GM18520 (cell line): ENCODE data around the gene GDPD3.

ENCODE experiments used
- ATAC-seq: cut with Tn5 transposase; IDR thresholded peaks from one replicate; pipeline ENCODE4 v1.9.1; 2021; ENCODE audit not compliant: unreplicated experiment

Gene GDPD3, protein sequence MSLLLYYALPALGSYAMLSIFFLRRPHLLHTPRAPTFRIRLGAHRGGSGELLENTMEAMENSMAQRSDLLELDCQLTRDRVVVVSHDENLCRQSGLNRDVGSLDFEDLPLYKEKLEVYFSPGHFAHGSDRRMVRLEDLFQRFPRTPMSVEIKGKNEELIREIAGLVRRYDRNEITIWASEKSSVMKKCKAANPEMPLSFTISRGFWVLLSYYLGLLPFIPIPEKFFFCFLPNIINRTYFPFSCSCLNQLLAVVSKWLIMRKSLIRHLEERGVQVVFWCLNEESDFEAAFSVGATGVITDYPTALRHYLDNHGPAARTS

DNA sequence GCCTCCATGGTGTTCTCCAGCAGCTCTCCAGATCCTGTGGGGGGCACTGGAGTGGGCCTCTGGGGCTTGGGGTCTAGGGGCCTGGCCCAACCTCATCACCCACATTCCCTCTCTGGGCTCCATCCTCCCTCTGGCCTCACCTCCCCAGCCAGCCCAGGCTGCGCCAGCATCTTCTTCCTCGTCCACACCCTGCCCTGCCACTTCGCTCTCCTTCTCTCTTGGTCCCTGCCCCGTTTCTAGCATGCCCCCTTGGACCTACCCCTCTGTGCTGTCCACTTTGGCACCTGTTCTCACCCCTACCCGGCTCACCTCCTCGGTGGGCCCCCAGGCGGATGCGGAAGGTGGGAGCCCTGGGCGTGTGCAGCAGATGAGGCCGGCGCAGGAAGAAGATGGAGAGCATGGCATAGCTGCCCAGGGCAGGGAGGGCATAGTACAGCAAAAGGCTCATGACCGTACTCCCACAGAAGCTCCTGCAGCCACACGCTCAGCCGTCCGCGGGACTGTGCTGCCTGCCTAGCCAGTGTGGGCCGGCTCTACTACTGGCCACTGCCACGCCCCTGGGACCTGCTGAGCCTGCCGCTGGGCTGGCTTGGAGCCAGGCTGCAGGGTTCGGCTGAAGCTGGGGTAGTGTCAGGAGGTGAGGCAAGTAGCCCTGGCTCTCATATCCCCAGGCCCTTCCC, at the start of gene GDPD3:
GDPD3 (minus strand) TSS at position 507 of the 680 bp plus-strand sequence; CDS start at position 448, 59 bp downstream.
- no peak for ATAC-seq

DNA sequence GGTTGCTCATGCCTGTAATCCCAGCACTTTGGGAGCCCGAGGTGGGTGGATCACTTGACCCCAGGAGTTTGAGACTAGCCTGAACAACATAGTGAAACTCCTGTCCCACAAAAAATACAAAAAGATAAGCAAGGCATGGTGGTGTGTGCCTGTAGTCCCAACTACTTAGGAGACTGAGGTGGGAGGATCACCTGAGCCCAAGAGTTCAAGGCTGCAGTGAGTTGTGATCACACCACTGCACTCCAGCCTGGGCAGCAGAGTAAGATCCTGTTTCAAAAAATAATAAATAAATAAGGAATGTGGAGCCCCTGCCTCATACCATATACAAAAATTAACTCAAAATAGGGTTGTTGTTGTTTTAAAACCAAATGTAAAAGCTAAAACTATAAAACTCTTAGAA, 43.9 kb upstream of the GDPD3 start:
- ATAC-seq = no peak

DNA sequence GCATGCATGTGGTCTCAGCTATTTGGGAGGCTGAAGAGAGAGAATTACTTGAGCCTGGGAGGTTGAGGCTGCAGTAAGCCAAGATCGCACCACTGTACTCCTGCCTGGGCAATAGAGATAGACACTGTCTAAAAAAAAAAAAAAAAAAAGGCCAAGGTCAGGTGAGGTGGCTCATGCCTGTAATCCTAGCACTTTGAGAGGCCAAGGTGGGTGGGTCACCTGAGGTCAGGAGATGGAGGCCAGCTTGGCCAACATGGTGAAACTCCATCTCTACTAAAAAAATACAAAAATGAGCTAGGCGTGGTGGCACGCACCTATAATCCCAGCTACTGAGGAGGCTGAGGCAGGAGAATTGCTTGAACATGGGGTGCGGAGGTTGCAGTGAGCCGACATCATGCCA, 41.9 kb upstream of the GDPD3 start:
- no peak for ATAC-seq

DNA sequence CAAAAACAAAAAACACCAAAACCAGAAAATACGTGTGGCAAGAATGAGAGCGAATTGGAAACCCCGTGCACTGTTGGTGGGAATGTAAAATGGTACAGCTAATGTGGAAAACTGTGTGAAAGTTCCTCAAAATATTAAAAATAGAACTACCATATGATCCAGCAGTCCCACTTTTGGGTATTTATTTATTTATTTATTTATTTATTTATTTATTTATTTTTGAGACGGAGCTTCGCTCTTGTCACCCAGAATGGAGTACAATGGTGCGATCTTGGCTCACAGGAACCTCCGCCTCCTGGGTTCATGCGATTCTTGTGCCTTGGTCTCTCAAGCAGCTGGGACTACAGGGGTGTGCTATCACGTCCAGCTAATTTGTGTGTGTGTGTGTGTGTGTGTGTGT, 39.2 kb upstream of the GDPD3 start:
- ATAC-seq = no peak

DNA sequence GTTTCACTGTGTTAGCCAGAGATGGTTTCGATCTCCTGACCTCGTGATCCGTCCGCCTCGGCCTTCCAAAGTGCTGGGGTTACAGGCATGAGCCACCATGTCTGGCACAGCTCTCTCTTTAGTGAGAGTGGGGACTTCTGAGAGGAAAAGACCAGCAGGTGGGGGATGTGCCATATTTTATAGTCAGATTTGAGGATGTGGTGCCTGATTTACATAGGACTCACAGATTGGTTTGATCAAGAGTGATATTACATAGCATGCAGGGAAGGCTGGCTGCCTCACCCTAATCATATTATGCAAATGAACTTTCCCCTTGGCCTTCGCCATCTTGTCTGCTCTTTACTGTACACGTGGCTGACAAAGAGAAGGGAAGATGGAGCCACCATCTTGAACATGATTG, 37.8 kb upstream of the GDPD3 start:
- ATAC-seq = no peak

DNA sequence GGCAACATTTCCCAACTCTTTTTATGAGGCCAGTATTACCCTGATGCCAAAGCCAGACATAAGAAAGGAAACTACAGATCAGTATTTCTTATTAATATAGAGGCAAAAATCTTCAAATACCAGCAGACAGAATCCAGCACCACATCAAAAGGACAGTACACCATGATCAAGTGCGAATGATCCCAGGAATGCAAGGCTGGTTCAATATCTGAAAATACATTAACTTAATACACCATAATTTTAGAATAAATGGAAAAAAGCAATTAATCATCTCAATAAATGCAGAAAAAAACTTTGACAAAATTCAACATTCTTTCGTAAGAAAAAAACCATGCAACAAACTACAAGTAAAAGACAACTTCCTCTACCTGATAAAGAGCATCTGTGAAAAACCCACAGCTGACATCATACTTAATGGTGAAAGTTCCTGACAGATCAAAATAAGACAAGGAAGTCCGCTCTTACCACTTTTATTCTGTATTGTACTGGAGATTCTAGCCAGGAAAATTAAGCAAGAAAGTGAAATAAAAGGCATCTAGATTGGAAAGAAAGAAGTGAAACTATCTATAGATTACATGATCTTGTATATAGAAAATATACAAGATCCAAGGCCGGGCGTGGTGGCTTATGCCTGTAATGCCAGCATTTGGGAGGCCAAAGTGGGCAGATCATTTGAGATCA, 36.1 kb upstream of the GDPD3 start:
- ATAC-seq = no peak

DNA sequence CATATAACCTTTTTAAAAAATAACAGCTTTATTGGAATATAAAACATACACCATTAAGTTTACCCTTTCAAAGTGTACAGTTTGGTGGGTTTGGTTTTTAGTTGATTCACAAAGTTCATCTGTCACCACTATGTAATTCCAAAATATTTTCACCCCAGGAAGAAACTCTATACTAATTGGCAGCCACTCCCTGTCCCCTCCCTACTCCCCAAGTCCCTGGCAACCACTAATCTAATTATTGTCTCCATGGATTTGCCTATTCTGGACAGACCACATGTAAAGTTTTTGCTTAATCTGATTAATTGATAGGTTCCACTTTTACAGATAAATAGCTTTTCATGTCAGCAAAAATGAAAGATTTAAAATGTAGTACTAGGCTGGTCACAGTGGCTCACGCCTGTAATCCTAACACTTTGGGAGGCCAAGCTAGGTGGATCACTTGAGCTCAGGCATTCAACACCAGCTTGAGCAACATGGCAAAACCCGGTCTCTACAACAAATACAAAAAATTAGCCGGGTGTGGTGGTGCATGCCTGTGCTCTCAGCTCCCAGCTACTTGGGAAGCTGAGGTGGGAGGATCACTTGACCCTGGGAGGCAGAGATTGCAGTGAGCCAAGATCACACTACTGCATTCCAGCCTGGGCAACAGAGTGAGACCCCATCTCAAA, 34.6 kb upstream of the GDPD3 start:
- no peak for ATAC-seq

DNA sequence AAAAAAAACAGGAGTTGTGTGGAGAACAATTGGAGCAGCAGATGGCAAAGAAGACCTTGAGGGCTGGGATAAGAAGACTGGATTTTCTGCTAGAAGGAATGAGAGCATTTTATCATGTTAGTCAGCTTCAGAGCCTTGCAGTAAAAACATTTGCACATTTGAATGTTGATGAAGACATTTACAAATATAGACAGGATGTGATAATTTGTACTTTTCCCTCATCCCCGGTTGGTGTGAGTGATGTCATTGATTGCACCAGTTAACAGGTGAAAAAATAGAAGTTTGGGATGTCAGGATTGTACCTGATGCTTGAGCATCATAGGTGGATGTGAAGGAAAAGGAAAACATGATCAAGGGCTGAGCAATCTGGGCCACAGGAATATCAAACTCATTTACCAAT, 32.3 kb upstream of the GDPD3 start:
- no peak for ATAC-seq

DNA sequence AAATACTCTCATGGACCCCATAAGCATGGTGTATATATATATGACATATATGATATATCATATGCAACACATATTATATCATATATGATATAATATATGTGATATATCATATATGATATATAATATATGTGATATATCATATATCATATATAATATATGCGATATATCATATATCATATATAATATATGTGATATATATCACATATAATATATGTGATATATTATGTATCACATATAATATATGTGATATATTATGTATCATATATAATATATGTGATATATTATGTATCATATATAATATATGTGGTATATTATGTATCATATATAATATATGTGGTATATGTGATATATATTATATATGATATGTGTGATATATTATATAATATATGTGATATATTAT, 31.6 kb upstream of the GDPD3 start:
- ATAC-seq = no peak

DNA sequence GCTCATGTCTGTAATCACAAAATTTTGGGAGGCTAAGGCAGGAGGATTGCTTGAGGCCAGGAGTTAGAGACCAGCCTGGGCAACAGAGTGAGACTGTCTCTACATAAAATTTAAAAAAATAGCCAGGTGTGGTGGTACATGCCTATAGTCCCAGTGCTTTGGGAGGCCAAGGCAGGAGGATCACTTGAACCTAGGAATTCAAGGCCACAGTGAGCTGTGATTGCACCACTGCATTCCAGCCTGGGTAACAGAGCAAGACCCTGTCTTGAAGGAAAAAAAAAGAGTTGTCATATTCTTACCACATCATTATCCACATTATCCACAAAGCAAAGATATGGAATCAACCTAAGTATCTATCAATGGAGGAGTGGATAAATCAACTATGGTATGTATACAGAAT, 30.7 kb upstream of the GDPD3 start:
- no peak for ATAC-seq

DNA sequence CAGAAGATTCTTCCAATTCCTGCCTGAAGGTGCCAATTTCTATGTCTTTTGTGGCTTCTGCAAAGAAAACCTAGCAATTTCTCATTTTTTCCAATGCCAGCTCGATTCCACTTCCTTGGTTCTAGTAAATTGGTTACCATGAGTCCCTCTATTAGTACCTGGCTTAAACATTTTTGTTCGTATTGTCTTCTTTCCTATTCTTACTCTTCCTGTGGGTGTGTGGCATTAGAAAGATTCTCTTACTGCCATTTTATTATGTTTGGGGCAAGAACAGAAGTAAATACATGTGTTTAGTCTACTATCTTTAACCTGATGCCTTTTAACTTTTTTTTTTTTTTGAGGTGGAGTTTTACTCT, 30.0 kb upstream of the GDPD3 start:
- ATAC-seq = no peak

DNA sequence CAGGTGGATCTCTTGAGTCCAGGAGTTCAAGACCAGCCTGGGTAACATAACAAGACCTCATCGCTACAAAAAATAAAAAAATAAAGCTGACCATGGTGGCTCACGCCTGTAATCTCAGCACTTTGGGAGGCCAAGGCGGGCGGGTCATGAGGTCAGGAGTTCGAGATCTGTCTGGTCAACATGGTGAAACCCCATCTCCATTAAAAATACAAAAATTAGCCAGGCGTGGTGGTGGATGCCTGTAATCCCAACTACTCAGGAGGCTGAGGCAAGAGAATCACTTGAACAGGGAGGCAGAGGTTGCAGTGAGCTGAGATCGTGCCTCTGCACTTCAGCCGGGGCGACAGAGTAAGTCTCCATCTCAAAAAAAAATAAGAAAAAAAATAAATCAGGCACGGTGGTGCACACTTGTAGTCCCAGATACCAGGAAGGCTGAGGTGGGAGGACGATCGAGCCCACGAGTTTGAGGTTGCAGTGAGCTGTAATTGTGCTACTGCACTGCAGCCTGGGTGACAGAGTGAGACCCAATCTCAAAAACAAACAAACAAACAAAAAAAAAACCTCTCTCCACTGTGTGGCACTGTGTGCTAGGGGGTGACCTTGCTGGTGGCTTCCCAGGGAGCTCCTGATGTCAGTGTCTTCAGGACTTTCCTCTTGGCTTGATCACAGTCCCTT, 29.5 kb upstream of the GDPD3 start:
- ATAC-seq = no peak

DNA sequence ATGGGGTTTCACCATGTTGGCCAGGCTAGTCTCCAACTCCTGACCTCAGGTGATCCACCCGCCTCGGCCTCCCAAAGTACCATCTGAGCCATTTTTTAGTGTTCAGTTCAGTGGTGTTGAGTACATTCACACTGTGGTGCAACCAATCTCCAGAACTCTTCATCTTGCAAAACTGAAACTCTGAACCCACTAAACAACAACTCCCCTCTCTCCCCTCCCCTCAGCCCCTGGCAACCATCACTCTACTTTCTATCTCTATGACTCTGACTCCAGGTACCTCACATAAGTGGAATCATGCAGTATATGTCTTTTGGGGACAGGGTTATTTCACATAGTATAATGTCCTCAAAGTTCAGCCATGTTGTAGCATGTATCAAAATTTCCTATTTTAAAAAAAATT, 28.4 kb upstream of the GDPD3 start:
- no peak for ATAC-seq

DNA sequence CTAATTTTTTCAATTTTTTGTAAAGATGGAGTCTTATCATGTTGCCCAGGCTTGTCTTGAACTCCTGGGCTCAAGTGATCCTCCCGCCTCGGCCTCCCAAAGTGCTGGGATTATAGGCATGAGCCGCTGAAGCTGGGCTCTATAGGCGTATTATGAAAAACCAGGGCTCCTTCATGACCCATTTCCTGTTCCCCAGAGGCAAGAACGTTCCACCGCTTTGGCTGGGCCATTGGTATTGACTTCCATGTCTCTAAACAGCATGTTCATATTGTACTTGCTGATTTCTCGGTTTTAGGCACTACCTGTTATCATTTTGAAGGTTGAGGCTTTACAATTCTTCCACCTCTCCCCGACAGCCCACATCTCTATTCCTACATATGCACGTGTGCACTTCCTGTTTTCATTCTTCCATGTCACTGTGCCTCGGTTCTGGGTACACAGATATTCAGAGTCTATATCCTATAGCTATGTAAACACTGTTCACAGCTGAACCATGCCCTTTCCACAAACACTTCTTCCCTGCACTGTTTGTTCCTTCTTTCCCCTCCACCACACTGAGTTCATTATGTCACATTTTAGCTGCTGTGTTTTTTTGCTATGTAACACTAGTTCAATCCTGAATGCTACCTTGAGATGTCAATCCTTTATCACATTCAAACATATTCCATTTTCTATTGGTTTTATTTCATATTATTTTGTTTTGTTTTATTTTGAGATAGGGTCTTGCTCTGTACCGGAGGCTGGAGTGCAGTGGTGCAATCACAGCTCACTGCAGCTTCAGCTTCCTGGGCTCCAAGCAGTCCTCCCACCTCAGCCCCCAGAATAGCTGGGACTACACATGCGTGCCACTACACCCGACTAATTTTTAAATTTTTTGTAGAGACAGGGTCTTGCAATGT, 26.5 kb upstream of the GDPD3 start:
- no peak for ATAC-seq

DNA sequence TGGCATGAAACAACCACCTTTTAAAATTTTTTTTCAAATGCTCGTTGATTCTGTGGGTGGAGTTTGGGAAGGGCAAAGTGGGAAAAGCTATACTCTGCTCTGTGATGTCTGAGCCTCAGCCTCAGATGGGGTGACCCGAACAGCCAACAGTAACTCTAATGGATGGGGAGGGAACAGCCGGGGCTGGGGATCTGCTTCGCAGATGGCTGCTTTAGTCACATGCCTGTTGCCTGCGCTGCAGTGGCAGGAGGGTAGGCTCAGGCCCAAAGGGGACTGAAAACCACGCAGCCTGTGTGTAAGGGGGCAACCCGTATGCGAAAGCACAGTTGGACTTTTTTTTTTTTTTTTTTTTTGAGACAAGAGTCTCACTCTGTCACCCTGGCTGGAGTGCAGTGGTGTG, 24.6 kb upstream of the GDPD3 start:
- no peak for ATAC-seq

DNA sequence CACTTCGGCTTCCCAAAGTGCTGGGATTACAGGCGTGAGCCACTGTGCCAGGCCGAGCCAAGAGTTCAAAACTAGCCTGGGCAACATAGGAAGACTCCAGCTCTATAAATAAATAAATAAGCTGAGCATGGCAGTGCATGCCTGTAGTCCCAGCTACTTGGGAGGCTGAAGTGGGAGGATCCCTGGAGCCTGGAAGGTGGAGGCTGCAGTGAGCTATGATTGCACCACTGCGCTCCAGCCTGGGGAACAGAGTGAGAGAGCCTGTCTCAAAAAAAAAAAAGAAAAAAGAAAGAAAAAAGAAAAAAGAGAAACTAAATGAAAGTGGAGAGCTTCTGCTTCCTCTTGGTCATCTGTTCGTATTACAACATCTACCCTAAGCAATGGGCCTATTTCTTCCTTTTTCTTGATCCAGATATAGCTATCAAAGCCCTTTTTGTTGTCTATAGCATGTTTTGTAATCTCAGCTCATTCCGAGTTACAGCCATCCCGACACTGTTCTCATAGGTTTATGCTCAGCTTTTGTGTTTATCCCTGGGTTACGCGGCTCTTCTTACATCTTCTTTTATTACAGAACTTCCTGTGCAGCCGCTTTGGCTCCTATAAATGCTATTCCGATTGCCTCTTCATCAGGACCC, 23.8 kb upstream of the GDPD3 start:
- ATAC-seq = no peak

DNA sequence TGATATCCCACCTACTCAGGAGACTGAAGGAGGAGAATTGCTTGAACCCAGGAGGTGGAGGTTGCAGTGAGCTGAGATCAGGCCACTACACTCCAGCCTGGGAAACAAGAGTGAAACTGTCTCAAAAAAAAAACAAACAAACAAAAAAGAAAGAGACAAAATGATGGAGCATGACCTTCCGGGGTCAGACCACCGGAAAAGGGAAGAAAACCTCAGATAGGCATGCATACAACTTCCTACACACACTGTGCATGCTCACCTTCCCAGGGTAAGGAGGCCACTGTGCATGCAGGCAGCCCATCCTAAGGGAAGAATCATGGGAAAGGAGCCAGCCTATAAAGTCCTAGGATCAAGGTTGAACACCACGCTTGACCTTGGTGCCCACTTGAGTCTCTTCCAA, 19.3 kb upstream of the GDPD3 start:
- ATAC-seq = no peak

DNA sequence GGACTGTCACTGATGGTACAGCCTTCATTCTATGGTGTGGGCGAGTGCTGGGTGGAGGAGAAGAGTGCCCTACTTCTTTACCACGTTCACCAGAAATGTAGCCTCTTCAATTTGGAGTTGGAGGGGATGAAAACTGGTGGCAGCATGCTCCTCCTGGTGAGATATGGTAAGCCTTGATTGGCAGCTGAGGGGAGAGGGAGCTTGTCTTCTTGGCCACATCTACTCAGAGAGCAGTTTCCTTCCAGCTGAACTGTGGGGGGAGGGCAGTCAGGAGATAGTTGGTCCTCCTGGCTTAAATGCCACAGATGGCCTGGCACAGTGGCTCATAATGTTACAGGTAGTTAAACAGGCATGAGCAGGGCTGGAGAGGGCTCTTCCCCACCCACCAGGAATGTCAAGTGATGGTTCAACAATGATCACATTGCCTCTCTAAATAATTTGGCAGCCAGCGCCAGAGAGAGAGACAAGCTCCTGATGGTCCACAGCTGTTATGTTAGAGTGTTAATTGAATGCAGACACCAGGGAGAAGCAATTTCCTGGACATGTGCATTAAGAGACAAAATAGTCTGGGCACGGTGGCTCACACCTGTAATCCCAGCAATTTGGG, 18.6 kb upstream of the GDPD3 start:
- ATAC-seq = no peak

DNA sequence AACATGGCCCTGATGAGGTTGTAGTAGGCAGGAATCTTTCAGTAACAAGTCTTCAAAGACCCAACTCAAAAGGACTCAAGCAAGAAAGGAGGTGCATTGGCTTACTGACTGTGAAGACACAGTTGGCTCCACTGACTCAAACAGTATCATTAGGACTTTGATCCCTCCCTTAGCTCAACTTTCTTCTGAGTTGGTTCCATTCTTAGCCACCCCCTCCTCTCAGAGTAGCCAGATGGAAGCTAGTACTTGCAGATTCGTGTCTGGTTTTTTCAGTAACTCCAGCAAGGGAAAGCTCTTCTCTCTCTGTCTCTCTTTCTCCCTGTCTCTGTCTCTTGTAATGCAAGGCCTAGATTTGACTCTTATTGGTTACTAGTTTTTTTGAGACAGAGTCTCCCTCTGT, 14.7 kb upstream of the GDPD3 start:
- no peak for ATAC-seq
